IPS-18a (cell line): Measurements from ENCODE around the gene EIF4G3.
"Not testable (repeated sequence)": the region's sequence is repeated elsewhere in the genome, so short reads cannot be mapped to it uniquely, and the experiment has no call there.

ENCODE experiments used
- H3K27ac ChIP-seq: one replicate; pipeline ENCODE4 v1.5.1; 2013; ENCODE audit warnings: low read length
- H3K27me3 ChIP-seq: one replicate; pipeline ENCODE4 v1.6.1; 2013; ENCODE audit warnings: mild to moderate bottlenecking, low read length; ENCODE audit not compliant: control insufficient read depth, insufficient read depth
- H3K36me3 ChIP-seq: one replicate; pipeline ENCODE4 v1.6.1; 2013; ENCODE audit warnings: low read depth, low read length; ENCODE audit not compliant: control insufficient read depth
- H3K4me1 ChIP-seq: one replicate; pipeline ENCODE4 v1.6.1; 2013; ENCODE audit warnings: low read depth, low read length; ENCODE audit not compliant: control insufficient read depth
- H3K4me3 ChIP-seq: one replicate; pipeline ENCODE4 v1.5.1; 2013; ENCODE audit warnings: low read length
- H3K9ac ChIP-seq: one replicate; pipeline ENCODE4 v1.6.1; 2013; ENCODE audit warnings: mild to moderate bottlenecking, low read length, moderate library complexity
- H3K9me3 ChIP-seq: one replicate; pipeline ENCODE4 v1.6.1; 2013; ENCODE audit warnings: low read depth, low read length; ENCODE audit not compliant: control insufficient read depth

Gene EIF4G3

GRCh38 chr1:21059021-21059420, 117.7 kb downstream of the EIF4G3 start:
- Histone ChIP-seq H3K9ac (no peak overlapping the region), H3K4me3 (no peak overlapping the region), H3K4me1 (no peaks in the 10 kb centered on the region), H3K9me3 (no peaks in the 10 kb centered on the region), H3K36me3 (no peaks in the 10 kb centered on the region), H3K27ac (no peak overlapping the region), H3K27me3 (no peaks in the 10 kb centered on the region)

DNA sequence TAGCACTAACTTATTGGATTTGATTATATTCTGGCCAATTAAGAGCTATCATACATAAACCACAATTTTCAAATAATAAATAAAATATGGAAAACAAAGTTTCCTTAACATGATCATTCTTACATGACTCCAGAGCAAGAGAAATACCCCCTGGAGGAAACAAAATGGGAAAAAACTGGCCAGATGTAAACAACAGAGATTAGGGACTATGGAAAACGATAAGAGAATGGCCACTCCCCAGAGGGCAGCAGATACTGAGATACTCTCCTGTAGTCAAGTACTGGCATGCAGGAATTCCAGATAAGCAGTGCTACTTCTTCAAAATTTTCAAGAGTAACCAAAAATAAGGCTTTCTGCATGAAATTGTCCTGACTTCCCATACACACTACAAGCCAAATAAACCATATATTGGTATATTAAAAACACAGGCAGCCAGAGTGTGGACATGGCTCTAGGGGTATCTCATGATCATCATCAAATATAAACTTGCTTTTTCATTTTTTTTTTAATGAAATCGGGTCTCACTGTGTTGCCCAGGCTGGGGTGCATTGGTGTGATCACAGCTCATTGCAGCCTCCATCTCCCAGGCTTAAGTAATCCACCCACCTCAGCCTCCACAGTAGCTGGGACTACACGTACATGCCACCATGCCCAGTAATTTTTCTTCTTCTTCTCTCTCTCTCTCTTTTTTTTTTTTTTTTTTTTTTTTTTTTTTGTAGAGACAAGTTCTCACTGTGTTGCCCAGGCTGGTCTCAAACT, 118.5 kb downstream of the EIF4G3 start:
- H3K9ac ChIP-seq, result no peak overlapping the region
- H3K27ac ChIP-seq, result no peak overlapping the region
- H3K9me3 ChIP-seq, result no peaks in the 10 kb centered on the region
- H3K36me3 ChIP-seq, result no peaks in the 10 kb centered on the region
- no peak overlapping the region for H3K4me3 ChIP-seq
- no peaks in the 10 kb centered on the region for H3K27me3 ChIP-seq
- H3K4me1 ChIP-seq, result no peaks in the 10 kb centered on the region

DNA sequence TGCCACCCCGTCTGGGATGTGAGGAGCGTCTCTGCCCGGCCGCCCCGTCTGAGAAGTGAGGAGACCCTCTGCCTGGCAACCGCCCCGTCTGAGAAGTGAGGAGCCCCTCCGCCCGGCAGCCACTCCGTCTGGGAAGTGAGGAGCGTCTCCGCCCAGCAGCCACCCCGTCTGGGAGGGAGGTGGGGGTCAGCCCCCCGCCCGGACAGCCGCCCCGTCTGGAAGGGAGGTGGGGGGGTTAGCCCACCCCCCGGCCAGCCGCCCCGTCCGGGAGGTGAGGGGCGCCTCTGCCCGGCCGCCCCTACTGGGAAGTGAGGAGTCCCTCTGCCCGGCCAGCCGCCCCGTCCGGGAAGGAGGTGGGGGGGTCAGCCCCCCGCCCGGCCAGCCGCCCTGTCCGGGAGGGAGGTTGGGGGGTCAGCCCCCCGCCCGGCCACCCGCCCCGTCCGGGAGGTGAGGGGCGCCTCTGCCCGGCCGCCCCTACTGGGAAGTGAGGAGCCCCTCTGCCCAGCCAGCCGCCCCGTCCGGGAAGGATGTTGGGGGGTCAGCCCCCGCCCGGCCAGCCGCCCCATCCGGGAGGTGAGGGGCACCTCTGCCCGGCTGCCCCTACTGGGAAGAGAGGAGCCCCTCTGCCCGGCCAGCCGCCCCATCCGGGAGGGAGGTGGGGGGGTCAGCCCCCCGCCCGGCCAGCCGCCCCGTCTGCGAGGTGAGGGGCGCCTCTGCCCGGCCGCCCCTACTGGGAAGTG, 123.3 kb downstream of the EIF4G3 start:
- H3K4me1 ChIP-seq, H3K27ac ChIP-seq, H3K9ac ChIP-seq, H3K27me3 ChIP-seq, H3K4me3 ChIP-seq, H3K36me3 ChIP-seq, H3K9me3 ChIP-seq: not testable (repeated sequence)

GRCh38 chr1:21052034-21052433, 124.7 kb downstream of the EIF4G3 start:
- no peaks in the 10 kb centered on the region for H3K4me1 ChIP-seq
- H3K4me3 ChIP-seq, result no peak overlapping the region
- H3K9me3 ChIP-seq, result no peaks in the 10 kb centered on the region
- H3K27me3 ChIP-seq, result no peaks in the 10 kb centered on the region
- H3K36me3 ChIP-seq, result peaks cover 5% of the 10 kb centered on the region
- H3K9ac ChIP-seq, result no peak overlapping the region
- H3K27ac ChIP-seq, result no peak overlapping the region

DNA sequence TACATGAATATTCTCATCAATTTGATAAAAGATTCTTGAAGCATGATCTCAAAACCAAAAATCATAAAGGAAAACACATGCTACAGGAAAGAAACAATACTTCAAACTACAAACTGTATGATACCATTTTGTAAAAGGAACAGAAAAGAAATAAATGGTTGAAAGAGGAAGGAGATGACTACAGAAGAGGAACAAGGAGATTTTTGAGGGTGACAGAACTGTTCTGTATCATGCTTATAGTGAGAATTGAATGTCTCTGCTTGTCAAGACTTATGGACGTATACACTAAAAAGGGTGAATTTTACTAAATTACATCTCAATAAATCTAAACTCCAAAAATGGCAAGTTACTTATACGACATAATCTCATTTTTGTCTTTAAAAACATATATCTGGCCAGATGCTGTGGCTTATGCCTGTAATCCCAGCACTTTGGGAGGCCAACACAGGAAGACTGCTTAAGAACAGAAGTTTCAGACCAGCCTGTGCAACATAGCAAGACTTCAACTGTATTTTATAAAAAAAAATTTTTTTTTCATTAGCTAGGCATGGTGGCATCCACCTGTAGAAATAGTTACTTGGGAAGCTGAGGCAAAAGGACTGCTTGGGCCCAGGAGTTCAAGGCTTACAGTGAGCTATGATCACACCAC, 125.4 kb downstream of the EIF4G3 start:
- Histone ChIP-seq H3K9ac (no peak overlapping the region), H3K4me3 (no peak overlapping the region), H3K36me3 (peaks cover 5% of the 10 kb centered on the region), H3K27ac (no peak overlapping the region), H3K9me3 (no peaks in the 10 kb centered on the region), H3K4me1 (peaks cover 1% of the 10 kb centered on the region), H3K27me3 (no peaks in the 10 kb centered on the region)

- no peaks in the 10 kb centered on the region for H3K27me3 ChIP-seq
- H3K4me3 ChIP-seq, result no peak overlapping the region
- H3K4me1 ChIP-seq, result peaks cover 7% of the 10 kb centered on the region
- H3K27ac ChIP-seq, result no peak overlapping the region
- H3K9ac ChIP-seq, result no peak overlapping the region
- peaks cover 5% of the 10 kb centered on the region for H3K36me3 ChIP-seq
- H3K9me3 ChIP-seq, result no peaks in the 10 kb centered on the region
Observed at GRCh38 chr1:21050031-21050430, 126.7 kb downstream of the EIF4G3 start.

GRCh38 chr1:21048462-21048861, 128.2 kb downstream of the EIF4G3 start:
- peaks cover 7% of the 10 kb centered on the region for H3K4me1 ChIP-seq
- H3K9ac ChIP-seq, result no peak overlapping the region
- H3K27ac ChIP-seq, result no peak overlapping the region
- no peak overlapping the region for H3K4me3 ChIP-seq
- no peaks in the 10 kb centered on the region for H3K27me3 ChIP-seq
- peaks cover 5% of the 10 kb centered on the region for H3K36me3 ChIP-seq
- no peaks in the 10 kb centered on the region for H3K9me3 ChIP-seq

DNA sequence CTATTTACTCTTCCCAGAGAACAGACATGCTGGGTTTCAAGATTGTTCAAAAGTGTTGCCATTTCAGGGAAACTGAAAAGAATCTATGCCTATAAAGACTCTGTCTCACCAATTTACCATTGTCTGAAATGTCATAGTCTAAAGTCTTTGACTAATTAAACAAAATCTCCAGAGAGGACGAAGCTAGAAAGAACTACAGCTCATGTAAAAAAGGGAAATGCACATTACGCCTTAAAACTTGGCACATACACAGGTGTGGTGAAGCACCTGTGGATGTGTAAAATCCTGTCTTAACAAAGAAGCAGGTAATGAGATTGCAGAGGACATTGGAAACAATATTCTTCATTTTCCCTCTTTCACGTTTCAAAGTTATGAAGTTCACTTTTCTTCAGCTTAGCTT, 130.6 kb downstream of the EIF4G3 start:
- Histone ChIP-seq H3K27ac (no peak overlapping the region), H3K9ac (peak overlapping the region; percentile 23), H3K36me3 (peaks cover 5% of the 10 kb centered on the region), H3K4me1 (peaks cover 13% of the 10 kb centered on the region), H3K9me3 (no peaks in the 10 kb centered on the region), H3K4me3 (no peak overlapping the region), H3K27me3 (no peaks in the 10 kb centered on the region)

DNA sequence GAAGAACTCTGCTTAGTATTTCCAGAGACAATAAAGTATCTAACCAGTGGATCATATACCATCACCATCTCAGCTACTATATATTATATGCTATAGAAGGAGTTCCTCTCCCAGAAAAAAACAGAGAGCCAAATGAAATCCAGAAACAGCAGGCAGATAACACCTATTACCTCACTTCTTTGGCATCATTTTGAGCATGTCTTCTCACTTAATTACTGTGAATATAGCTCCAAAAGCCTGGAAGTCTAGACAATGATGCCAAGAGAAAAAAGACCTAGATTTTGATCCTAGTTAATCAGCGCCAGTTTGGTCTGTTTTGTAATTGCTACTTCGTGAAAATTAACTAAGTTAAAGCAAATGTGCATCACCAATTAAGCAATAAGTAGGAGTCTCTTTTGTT, 131.3 kb downstream of the EIF4G3 start:
- Histone ChIP-seq H3K9me3 (no peaks in the 10 kb centered on the region), H3K36me3 (peaks cover 5% of the 10 kb centered on the region), H3K9ac (no peak overlapping the region), H3K27me3 (no peaks in the 10 kb centered on the region), H3K4me3 (no peak overlapping the region), H3K27ac (no peak overlapping the region), H3K4me1 (peaks cover 13% of the 10 kb centered on the region)

DNA sequence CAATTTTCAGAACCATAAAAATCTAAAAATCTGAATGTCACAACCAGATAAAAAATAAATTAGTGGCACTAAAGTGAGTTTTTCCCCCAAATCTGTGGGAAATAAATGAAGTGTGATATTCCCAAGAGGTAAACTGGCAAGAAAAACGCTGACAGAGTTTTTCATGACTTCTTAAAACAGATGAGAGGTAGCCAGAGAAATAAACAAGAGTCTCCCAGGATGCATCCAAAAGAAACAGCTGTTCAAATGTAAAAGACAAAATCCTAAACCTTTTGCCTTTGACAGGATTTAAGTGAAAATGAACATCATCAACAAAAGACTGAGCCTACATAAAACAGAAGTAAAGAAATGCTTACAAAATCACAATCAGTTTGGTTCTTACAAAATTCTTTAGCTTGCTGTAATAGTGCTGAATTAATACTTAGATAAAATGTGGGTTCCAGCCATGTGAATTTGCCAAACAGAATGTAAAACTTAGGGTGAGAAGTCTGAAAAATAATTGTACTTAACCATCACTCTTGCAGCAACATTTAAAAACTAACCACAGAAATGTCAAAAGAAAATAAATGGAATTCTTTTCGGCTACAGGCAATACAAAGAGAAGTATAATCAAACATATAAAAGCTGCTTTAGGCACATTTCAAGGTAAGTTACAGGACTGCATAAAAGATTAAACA, 133.6 kb downstream of the EIF4G3 start:
- no peak overlapping the region for H3K27ac ChIP-seq
- H3K4me1 ChIP-seq, result peaks cover 13% of the 10 kb centered on the region
- no peaks in the 10 kb centered on the region for H3K27me3 ChIP-seq
- no peak overlapping the region for H3K9ac ChIP-seq
- H3K4me3 ChIP-seq, result no peak overlapping the region
- H3K9me3 ChIP-seq, result no peaks in the 10 kb centered on the region
- H3K36me3 ChIP-seq, result no peaks in the 10 kb centered on the region

DNA sequence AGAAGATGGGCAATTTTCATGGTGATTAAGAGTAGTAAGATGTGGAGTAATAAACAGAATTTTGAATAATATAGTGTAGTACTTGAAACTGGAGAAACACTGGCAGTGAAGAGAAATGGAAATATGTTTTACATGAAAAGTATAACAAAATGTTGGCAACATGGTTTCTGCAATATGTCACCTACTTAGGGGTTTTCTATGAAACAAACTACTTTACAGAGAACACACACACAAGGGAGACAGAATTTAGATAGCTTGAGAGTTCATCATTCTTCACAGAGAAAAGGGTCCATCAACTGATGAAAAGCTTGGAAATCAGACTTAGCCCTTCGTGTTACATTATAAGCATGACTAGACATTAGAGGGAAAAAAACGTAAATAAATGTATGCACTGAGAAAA, 135.2 kb downstream of the EIF4G3 start:
- no peak overlapping the region for H3K27ac ChIP-seq
- no peak overlapping the region for H3K4me3 ChIP-seq
- no peaks in the 10 kb centered on the region for H3K36me3 ChIP-seq
- no peaks in the 10 kb centered on the region for H3K27me3 ChIP-seq
- H3K9ac ChIP-seq, result no peak overlapping the region
- H3K9me3 ChIP-seq, result no peaks in the 10 kb centered on the region
- peaks cover 13% of the 10 kb centered on the region for H3K4me1 ChIP-seq
